ENCODE measurements around the gene TICAM1. TPM values are rescaled to one million over a fixed set of nuclear protein-coding genes. Genes with fewer than 3 reads are reported as not detected.
"Not testable (repeated sequence)": the region's sequence is repeated elsewhere in the genome, so short reads cannot be mapped to it uniquely, and the experiment has no call there.

Gene TICAM1
- total RNA-seq, 1 experiment from 2014 or later = 0.61 TPM

DNA sequence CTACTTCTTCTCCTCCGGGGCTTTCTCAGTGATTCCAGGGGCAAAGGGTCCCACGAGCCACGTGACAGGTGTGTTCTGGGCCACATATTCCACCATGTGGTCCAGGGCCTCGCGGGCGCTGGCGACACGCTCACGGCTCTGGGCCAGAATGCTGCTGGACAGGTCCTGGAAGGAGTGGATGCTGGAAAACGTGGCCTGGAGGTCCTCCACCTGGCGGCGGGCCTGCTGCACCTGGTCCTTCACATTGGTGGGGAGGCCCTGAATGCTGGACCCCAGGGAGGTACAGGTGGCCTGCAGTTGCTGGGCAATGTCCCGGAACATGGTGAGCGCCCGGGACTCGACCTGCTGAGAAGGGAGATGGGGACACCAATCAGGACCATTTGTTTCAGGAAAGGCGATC lies 7.7 kb upstream of the TICAM1 start (continued):
- TF ChIP-seq ZNF532 (CRISPR knock-in tag; IDR thresholded peaks at IDR 0.05; ENCODE audit: borderline replicate concordance) = no peak

DNA sequence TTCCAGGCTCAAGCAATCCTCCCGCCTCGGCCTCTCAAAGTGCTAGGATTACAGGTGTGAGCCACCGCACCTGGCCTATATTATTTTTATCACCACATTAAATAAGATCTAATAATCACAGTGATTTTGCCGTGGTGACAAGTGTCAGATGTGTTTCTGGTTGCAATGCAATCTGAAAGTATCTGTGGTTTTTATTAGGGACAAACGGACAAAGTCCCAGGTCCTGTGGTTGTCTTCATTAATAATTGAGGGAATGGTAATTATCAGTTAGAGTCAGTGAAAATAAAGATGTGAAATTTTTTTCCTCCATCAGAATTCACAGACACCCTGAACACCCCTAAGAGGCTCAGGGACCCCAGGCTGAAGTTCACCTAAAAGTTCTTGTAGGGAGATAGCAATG lies 1.3 kb upstream of the TICAM1 start:
- H3K4me3 Mint-ChIP-seq = peak overlapping the region; percentile 38
- peaks cover 5% of the 10 kb centered on the region for H3K36me3 Mint-ChIP-seq
- no peaks in the 10 kb centered on the region for H3K4me1 Mint-ChIP-seq
- ChIA-PET CTCF (no interaction called here), POLR2A (no interaction called here)
- TF ChIP-seq ZNF416 (CRISPR knock-in tag; IDR thresholded peaks at IDR 0.05) (no peak), ATF3 (CRISPR knock-in tag; conservative IDR thresholded peaks at IDR 0.05) (no peak), FOXK1 (CRISPR knock-in tag; IDR thresholded peaks at IDR 0.05) (no peak)
- ATAC-seq (no peak), DNase-seq (ENCODE audit: low spot score) (no peak)
- no peak overlapping the region for H3K27ac Mint-ChIP-seq
- no peaks in the 10 kb centered on the region for H3K9me3 Mint-ChIP-seq
- peaks cover 29% of the 10 kb centered on the region for H3K27me3 Mint-ChIP-seq (ENCODE audit: low read depth)

- CTCF ChIA-PET = interaction anchor here (2.1 to 2.5 kb wide), 2 partner anchors 20 to 22 kb away, joined by 13 to 14 read pairs; no protein-coding TSS in a partner anchor
- not testable (repeated sequence) for ATAC-seq
Observed at GRCh38 chr19:4831979-4832340, 448 bp upstream of the TICAM1 start.

GRCh38 chr19:4830768-4831265 lies 695 bp downstream of the TICAM1 start:
- H3K4me3 Mint-ChIP-seq = peak overlapping the region; percentile 62
- no peak overlapping the region for H3K27ac Mint-ChIP-seq
- peaks cover 29% of the 10 kb centered on the region for H3K27me3 Mint-ChIP-seq (ENCODE audit: low read depth)
- no peaks in the 10 kb centered on the region for H3K4me1 Mint-ChIP-seq
- ATAC-seq (no peak), DNase-seq (ENCODE audit: low spot score) (no peak)
- H3K36me3 Mint-ChIP-seq = no peaks in the 10 kb centered on the region
- H3K9me3 Mint-ChIP-seq = no peaks in the 10 kb centered on the region
- CTCF ChIA-PET = interaction anchor here (0.5 to 2.5 kb wide), 4 partner anchors 14 to 1525 kb away, joined by 3 to 14 read pairs (median 8); no protein-coding TSS in a partner anchor
- POLR2A ChIA-PET = interaction anchor here (0.5 kb wide), 1 partner anchor 349 kb away, joined by 3 read pairs; no protein-coding TSS in a partner anchor
- TF ChIP-seq MXD4 (CRISPR knock-in tag; IDR thresholded peaks at IDR 0.05; ENCODE audit: borderline replicate concordance) (no peak), ZNF396 (CRISPR knock-in tag; IDR thresholded peaks at IDR 0.05; ENCODE audit: borderline replicate concordance) (no peak), AR (CRISPR knock-in tag; IDR thresholded peaks at IDR 0.05) (no peak), GABPB1 (CRISPR knock-in tag; IDR thresholded peaks at IDR 0.05) (no peak), ZNF532 (CRISPR knock-in tag; IDR thresholded peaks at IDR 0.05; ENCODE audit: borderline replicate concordance) (no peak), EMX1 (CRISPR knock-in tag; IDR thresholded peaks at IDR 0.05) (no peak), TEAD4 (CRISPR knock-in tag; IDR thresholded peaks at IDR 0.05) (no peak), MYBL2 (CRISPR knock-in tag; IDR thresholded peaks at IDR 0.05) (no peak), ZNF263 (CRISPR knock-in tag; IDR thresholded peaks at IDR 0.05; ENCODE audit: low read depth) (no peak), ETV6 (CRISPR knock-in tag; IDR thresholded peaks at IDR 0.05) (no peak), CDX4 (CRISPR knock-in tag; IDR thresholded peaks at IDR 0.05; ENCODE audit: borderline replicate concordance) (no peak)
- TF ChIP-seq, protein P1, sequence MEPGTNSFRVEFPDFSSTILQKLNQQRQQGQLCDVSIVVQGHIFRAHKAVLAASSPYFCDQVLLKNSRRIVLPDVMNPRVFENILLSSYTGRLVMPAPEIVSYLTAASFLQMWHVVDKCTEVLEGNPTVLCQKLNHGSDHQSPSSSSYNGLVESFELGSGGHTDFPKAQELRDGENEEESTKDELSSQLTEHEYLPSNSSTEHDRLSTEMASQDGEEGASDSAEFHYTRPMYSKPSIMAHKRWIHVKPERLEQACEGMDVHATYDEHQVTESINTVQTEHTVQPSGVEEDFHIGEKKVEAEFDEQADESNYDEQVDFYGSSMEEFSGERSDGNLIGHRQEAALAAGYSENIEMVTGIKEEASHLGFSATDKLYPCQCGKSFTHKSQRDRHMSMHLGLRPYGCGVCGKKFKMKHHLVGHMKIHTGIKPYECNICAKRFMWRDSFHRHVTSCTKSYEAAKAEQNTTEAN (CRISPR knock-in tag; IDR thresholded peaks at IDR 0.05) = no peak

More at GRCh38 chr19:4831979-4832340, 448 bp upstream of the TICAM1 start:
- Mint-ChIP-seq H3K27me3 (ENCODE audit: low read depth) (peaks cover 29% of the 10 kb centered on the region), H3K4me3 (peak overlapping the region; percentile 59)
- DNase-seq (ENCODE audit: low spot score); H3K4me1 Mint-ChIP-seq; H3K9me3 Mint-ChIP-seq; H3K36me3 Mint-ChIP-seq; H3K27ac Mint-ChIP-seq: not testable (repeated sequence)
- POLR2A ChIA-PET = interaction anchor here (0.7 kb wide), 1 partner anchor 1170 kb away, joined by 3 read pairs; no protein-coding TSS in a partner anchor
